NCI-H187 treated with DMSO at 0.1 percent for 48 hours (cell line): ENCODE measurements around the gene PLSCR3.

Experiments
- DNase-seq: peaks from one replicate; lab custom pipeline; 2025; lab: John Stamatoyannopoulos, UW

The PLSCR3 gene

DNA sequence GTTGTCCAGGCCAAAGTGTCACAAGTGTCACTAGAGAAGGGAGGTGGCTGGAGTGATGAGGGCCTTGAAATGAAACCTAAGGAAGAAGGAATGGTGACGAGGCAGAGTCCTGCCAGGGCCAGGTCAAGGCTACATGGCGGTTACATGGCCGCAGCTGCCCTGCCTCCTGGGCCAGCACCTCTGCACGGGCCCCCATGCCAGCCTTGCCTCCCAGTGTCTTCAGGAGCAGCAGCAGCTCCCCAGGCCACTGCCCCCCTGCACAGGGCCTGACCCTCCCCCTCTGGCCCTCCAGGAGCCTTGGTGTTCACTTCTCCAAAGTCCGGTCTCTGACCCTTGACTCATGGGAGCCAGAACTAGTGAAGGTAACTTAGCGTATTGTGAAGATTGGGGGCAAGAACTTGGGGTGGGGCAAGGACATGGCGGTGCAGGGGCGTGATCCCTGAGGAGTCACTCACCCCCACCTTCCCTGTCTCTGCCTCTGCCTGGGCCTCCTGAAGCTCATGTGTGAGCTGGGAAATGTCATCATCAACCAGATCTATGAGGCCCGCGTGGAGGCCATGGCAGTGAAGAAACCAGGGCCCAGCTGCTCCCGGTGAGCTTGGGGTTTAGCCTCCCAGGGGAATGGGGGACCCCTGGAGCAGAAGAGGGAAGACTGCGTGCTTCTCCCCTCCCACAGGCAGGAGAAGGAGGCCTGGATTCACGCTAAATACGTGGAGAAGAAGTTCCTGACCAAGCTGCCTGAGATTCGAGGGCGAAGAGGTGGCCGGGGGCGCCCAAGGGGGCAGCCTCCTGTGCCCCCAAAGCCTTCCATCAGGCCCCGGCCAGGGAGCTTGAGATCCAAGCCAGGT, 46.5 kb downstream of the PLSCR3 start:
- DNase-seq, result no peak

GRCh38 chr17:7346761-7347614, 47.3 kb downstream of the PLSCR3 start:
- DNase-seq, result no peak

DNA sequence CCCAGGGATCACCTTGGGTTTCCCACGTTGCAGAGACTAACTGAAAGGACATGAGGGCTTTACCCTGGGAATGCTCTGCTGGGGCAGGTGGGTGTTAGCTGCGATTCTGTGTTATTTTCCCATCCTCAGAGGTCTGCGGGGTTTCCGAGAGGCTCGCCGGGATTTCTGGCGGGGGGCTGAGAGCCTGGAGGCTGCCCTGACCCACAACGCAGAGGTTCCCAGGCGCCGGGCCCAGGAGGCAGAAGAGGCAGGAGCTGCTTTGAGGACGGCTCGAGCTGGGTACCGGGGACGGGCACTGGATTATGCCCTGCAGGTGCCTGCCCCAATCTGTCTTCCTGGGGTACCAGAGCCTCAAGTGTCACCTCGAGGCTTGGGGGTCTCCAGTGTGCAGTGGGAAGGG, 51.1 kb downstream of the PLSCR3 start:
- no peak for DNase-seq

- DNase-seq, result no peak
These were observed 52.5 kb downstream of the PLSCR3 start for GRCh38 chr17:7341842-7342241.

DNA sequence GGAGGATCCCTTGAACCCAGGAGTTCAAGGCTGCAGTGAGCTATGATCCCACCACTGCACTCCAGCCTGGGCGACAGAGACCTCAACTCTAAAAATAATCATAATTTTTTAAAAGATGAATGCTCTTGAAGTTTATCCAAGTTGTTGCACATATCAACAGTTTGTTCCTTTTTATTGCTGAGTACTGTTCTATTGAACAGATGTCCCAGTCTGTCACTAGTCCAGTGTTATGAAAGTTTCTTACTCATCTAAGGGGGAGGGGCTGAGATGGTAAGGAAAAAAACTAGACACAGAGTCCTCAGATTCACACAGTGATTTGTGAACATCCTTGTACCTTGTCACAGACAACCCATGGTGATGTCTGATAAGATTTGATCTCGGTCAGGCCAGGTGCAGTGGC, 54.1 kb downstream of the PLSCR3 start:
- no peak for DNase-seq
